HepG2 (cell line): ENCODE data around the gene GADD45B. TPM values are rescaled to one million over a fixed set of nuclear protein-coding genes. Genes with fewer than 3 reads are reported as not detected.
A peak's percentile ranks its signal among the peaks of the same experiment; 100 is the strongest.

Source experiments
- HNRNPLL ChIP-seq: fragments of 200-400 bp; formaldehyde crosslinking; IDR thresholded peaks from 2 replicates; pipeline ENCODE4 v1.6.1; 2017; ENCODE audit warnings: mild to moderate bottlenecking, low read depth, low read length; ENCODE audit not compliant: poor library complexity, severe bottlenecking
- HNRNPUL1 ChIP-seq: fragments of 200-400 bp; formaldehyde crosslinking; IDR thresholded peaks from 2 replicates; pipeline ENCODE4 v1.6.1; 2017; ENCODE audit warnings: low read depth, mild to moderate bottlenecking, low read length, moderate library complexity
- MED8 ChIP-seq: sonication (generic); formaldehyde crosslinking; IDR thresholded peaks from 2 replicates; pipeline ENCODE4 v1.8.1; 2023; ENCODE audit warnings: mild to moderate bottlenecking, missing genetic modification reagents; ENCODE audit not compliant: insufficient replicate concordance
- NCOA5 ChIP-seq: sonication (generic); formaldehyde crosslinking; IDR thresholded peaks from 2 replicates; pipeline ENCODE4 v1.4.0; 2020; ENCODE audit warnings: missing genetic modification reagents
- NR2F6 ChIP-seq, 2 experiments: IDR thresholded peaks; 2 replicates each; pipeline ENCODE4 v1.6.1; 2016; ENCODE audit warnings: antibody characterized with exemption in 1 of 2, mild to moderate bottlenecking in 1 of 2
- SP4 ChIP-seq: sonication (generic); formaldehyde crosslinking; IDR thresholded peaks from 2 replicates; pipeline ENCODE4 v1.8.1; 2023; ENCODE audit warnings: mild to moderate bottlenecking, missing genetic modification reagents
- TBP ChIP-seq: sonication (generic); formaldehyde crosslinking; IDR thresholded peaks from 2 replicates; pipeline ENCODE4 v1.5.0; 2020; ENCODE audit warnings: missing genetic modification reagents
- WIZ ChIP-seq: sonication (generic); formaldehyde crosslinking; IDR thresholded peaks from 2 replicates; pipeline ENCODE4 v1.5.1; 2020; ENCODE audit warnings: mild to moderate bottlenecking, missing genetic modification reagents
- XBP1 ChIP-seq: sonication (generic); formaldehyde crosslinking; IDR thresholded peaks from 2 replicates; pipeline ENCODE4 v1.5.0; 2020; ENCODE audit warnings: missing genetic modification reagents
- ZNF10 ChIP-seq: sonication (generic); formaldehyde crosslinking; IDR thresholded peaks from 2 replicates; pipeline ENCODE4 v1.4.0; 2020; ENCODE audit warnings: mild to moderate bottlenecking, low read depth, missing genetic modification reagents, borderline replicate concordance
- ZNF337 ChIP-seq: sonication (generic); formaldehyde crosslinking; IDR thresholded peaks from 2 replicates; pipeline ENCODE4 v1.5.1; 2020; ENCODE audit warnings: missing genetic modification reagents, low read depth, mild to moderate bottlenecking, borderline replicate concordance
- ZNF484 ChIP-seq: sonication (generic); formaldehyde crosslinking; IDR thresholded peaks from 2 replicates; pipeline ENCODE4 v1.5.1; 2020; ENCODE audit warnings: mild to moderate bottlenecking, low read depth, missing genetic modification reagents, borderline replicate concordance
- ZNF558 ChIP-seq: sonication (generic); formaldehyde crosslinking; IDR thresholded peaks from 2 replicates; pipeline ENCODE4 v1.9.0; 2022; ENCODE audit warnings: mild to moderate bottlenecking, missing genetic modification reagents, borderline replicate concordance
- polyA plus RNA-seq, 8 experiments: library from polyadenylated mRNA; depleted of rRNA in 3 of 8; stranded (reverse) in 7 of 8; unstranded in 1 of 8; fragments of >200 nt; fragmentation: Illumina TruSeq in 4 of 8; extraction: Trizol in 4 of 8; gene quantifications; 2 replicates each; pipeline versions ENCODE4 v1.2.1 to v1.2.3, GENCODE V29; 2011 to 2016; ENCODE audit warnings: low read depth in 4 of 8, missing spikeins in 1 of 8, mixed read lengths in 1 of 8; ENCODE audit not compliant: insufficient read depth in 1 of 8
- total RNA-seq, 5 experiments: library from RNA; depleted of rRNA; stranded (reverse); fragments of >200 nt; fragmentation: Illumina TruSeq; extraction: Trizol; gene quantifications; 2 replicates each; pipeline ENCODE4 v1.2.3, GENCODE V29; 2016; ENCODE audit warnings: low read depth in 1 of 5
- TF ChIP-seq, protein P1 (sequence below): sonication (generic); formaldehyde crosslinking; IDR thresholded peaks from 2 replicates; pipeline ENCODE4 v1.4.0; 2020; ENCODE audit warnings: missing genetic modification reagents
- TF ChIP-seq, protein P2 (sequence below): sonication (generic); formaldehyde crosslinking; IDR thresholded peaks from 2 replicates; pipeline ENCODE4 v1.4.0; 2020; ENCODE audit warnings: mild to moderate bottlenecking, missing genetic modification reagents, borderline replicate concordance
- TF ChIP-seq, protein P3 (sequence below): IDR thresholded peaks from 2 replicates; pipeline ENCODE4 v1.6.1; 2018; ENCODE audit warnings: missing genetic modification reagents, mild to moderate bottlenecking, missing compliant biosample characterization
- TF ChIP-seq, protein P4 (sequence below): conservative IDR thresholded peaks from 2 replicates; pipeline ENCODE4 v1.6.1; 2018; ENCODE audit warnings: missing genetic modification reagents
- TF ChIP-seq, protein P5 (sequence below), 2 experiments: sonication (generic) in 1 of 2; formaldehyde crosslinking in 1 of 2; IDR thresholded peaks; 2 replicates each; pipeline versions ENCODE4 v1.5.1 to v1.6.1; 2011 to 2020; ENCODE audit warnings: borderline replicate concordance in 1 of 2, low read depth in 1 of 2, low read length in 1 of 2, mild to moderate bottlenecking in 1 of 2, missing genetic modification reagents in 1 of 2, moderate library complexity in 1 of 2

The GADD45B gene
- total and polyA plus RNA-seq, 2 of the 13 experiments (the other 11 are each of a cell fraction or from before 2014, with no cell fraction given), result 4.6 to 34.1 TPM

DNA sequence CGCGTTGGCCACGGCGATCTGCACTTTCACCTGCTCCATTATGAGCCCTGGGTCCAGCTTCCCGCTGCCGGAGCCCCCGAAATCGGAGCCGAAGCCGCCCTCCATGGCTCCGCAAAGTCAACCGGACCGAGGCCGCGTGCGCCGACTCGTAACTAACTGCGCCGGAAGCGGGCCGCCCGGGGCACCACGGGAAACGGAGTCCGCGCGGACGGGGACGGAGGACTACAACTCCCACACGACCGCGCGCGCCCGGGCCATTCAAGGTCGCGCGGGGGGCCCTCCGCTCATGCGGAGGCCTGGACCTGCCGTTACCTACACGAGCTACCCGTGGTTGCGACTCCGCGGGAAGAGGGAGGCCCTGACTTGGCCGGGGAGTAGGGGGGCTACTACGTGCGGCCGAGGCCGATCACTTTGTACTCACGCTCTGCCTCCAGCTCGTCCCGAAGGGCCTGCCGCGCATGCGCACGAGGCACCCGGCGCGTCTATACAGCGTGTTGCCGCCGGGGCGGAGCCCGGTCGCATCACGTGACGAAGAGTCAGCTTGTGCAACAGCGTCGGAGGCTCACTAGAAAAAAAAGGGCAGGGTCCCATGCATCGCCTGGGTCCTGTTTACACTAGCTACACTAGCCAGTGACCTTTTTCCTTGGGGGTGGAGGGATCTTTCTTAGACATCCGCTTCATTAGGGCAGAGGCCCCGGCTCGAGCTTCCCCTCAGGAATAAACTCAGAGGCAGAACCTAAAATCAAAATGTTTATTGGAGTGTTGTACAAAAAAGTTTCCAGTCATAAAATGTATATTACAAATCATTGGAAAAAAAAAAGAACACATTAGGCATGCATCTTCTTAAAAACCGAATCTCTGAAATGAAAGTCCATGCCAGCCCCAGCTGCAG, 48.3 kb upstream of the GADD45B start, which contains the start of gene TIMM13 (continued):
- TF ChIP-seq, protein P1, sequence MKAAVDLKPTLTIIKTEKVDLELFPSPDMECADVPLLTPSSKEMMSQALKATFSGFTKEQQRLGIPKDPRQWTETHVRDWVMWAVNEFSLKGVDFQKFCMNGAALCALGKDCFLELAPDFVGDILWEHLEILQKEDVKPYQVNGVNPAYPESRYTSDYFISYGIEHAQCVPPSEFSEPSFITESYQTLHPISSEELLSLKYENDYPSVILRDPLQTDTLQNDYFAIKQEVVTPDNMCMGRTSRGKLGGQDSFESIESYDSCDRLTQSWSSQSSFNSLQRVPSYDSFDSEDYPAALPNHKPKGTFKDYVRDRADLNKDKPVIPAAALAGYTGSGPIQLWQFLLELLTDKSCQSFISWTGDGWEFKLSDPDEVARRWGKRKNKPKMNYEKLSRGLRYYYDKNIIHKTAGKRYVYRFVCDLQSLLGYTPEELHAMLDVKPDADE (CRISPR knock-in tag), result no peak
- TF ChIP-seq XBP1 (CRISPR knock-in tag) (no peak; the same call in 1 of the 2 replicates), ZNF337 (CRISPR knock-in tag) (no peak), ZNF484 (CRISPR knock-in tag) (no peak), NR2F6 (IDR thresholded peaks at IDR 0.05) (peak; percentile 93), NR2F6 (CRISPR knock-in tag; IDR thresholded peaks at IDR 0.05) (peak; percentile 87), ZNF558 (CRISPR knock-in tag) (peak; percentile 73; the same call in 1 of the 2 replicates), SP4 (CRISPR knock-in tag) (peak; percentile 77), TBP (0 out of 2 replicates have a peak, but pooled peaks have one; percentile 20), HNRNPLL (peak; percentile 89), ZNF10 (no peak), HNRNPUL1 (peak; percentile 74), MED8 (CRISPR knock-in tag) (peak; percentile 41), NCOA5 (no peak; the same call in 1 of the 2 replicates), WIZ (CRISPR knock-in tag) (no peak)
- TF ChIP-seq, protein P2, sequence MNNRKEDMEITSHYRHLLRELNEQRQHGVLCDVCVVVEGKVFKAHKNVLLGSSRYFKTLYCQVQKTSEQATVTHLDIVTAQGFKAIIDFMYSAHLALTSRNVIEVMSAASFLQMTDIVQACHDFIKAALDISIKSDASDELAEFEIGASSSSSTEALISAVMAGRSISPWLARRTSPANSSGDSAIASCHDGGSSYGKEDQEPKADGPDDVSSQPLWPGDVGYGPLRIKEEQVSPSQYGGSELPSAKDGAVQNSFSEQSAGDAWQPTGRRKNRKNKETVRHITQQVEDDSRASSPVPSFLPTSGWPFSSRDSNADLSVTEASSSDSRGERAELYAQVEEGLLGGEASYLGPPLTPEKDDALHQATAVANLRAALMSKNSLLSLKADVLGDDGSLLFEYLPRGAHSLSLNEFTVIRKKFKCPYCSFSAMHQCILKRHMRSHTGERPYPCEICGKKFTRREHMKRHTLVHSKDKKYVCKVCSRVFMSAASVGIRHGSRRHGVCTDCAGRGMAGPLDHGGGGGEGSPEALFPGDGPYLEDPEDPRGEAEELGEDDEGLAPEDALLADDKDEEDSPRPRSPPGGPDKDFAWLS (CRISPR knock-in tag), result peak; percentile 23; the same call in 1 of the 2 replicates
- TF ChIP-seq, protein P3, sequence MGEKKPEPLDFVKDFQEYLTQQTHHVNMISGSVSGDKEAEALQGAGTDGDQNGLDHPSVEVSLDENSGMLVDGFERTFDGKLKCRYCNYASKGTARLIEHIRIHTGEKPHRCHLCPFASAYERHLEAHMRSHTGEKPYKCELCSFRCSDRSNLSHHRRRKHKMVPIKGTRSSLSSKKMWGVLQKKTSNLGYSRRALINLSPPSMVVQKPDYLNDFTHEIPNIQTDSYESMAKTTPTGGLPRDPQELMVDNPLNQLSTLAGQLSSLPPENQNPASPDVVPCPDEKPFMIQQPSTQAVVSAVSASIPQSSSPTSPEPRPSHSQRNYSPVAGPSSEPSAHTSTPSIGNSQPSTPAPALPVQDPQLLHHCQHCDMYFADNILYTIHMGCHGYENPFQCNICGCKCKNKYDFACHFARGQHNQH (CRISPR knock-in tag), result peak; percentile 66
- TF ChIP-seq, protein P4, sequence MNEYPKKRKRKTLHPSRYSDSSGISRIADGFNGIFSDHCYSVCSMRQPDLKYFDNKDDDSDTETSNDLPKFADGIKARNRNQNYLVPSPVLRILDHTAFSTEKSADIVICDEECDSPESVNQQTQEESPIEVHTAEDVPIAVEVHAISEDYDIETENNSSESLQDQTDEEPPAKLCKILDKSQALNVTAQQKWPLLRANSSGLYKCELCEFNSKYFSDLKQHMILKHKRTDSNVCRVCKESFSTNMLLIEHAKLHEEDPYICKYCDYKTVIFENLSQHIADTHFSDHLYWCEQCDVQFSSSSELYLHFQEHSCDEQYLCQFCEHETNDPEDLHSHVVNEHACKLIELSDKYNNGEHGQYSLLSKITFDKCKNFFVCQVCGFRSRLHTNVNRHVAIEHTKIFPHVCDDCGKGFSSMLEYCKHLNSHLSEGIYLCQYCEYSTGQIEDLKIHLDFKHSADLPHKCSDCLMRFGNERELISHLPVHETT (CRISPR knock-in tag), result peak; percentile 69
- TF ChIP-seq, protein P5, sequence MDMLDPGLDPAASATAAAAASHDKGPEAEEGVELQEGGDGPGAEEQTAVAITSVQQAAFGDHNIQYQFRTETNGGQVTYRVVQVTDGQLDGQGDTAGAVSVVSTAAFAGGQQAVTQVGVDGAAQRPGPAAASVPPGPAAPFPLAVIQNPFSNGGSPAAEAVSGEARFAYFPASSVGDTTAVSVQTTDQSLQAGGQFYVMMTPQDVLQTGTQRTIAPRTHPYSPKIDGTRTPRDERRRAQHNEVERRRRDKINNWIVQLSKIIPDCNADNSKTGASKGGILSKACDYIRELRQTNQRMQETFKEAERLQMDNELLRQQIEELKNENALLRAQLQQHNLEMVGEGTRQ (IDR thresholded peaks at IDR 0.05; ENCODE audit: low read depth, low read length), result peak; percentile 99
- TF ChIP-seq, protein P5 (CRISPR knock-in tag; IDR thresholded peaks at IDR 0.05; ENCODE audit: borderline replicate concordance), result peak; percentile 98
